Left lobe of liver (tissue), 2 donors: ENCODE data around the gene RFX1. TPM values are rescaled to one million over a fixed set of nuclear protein-coding genes. Genes with fewer than 3 reads are reported as not detected.
"Not testable (repeated sequence)": the region's sequence is repeated elsewhere in the genome, so short reads cannot be mapped to it uniquely, and the experiment has no call there.

Experiments used
- ATAC-seq: fragments of 200-7000 bp; cut with Tn5 transposase; one replicate; pipeline ENCODE4 v1.9.1; 2020; ENCODE audit warnings: mild to moderate bottlenecking, moderate library complexity
- DNase-seq: peaks from one replicate; pipeline ENCODE4 v3.0.0-alpha.2; 2020; ENCODE audit warnings: low spot score
- total RNA-seq: library from RNA; stranded (reverse); gene quantifications from one replicate; pipeline ENCODE4 v1.2.1, GENCODE V29; 2021
- donor health status: DM: no; HTN: no; CAD: no; lungs with moderate emphysema.
- donor health status: DM: no; HTN: yes; CAD: no.

Gene RFX1
- total RNA-seq: 7.0 TPM

- ATAC-seq: peak; percentile 76
- peak; percentile 100 for DNase-seq
Measured at GRCh38 chr19:14006085-14006765, at the start of gene RFX1. Gene RFX1, minus strand, starts transcription at chr19:14006320. Its CDS starts 12,477 bp downstream, at chr19:13993843.

- DNase-seq (no peak), ATAC-seq (no peak)
Measured at GRCh38 chr19:14055396-14055795, 49.3 kb upstream of the RFX1 start.

GRCh38 chr19:14054721-14055120, 48.6 kb upstream of the RFX1 start:
- DNase-seq (no peak), ATAC-seq (no peak)

DNA sequence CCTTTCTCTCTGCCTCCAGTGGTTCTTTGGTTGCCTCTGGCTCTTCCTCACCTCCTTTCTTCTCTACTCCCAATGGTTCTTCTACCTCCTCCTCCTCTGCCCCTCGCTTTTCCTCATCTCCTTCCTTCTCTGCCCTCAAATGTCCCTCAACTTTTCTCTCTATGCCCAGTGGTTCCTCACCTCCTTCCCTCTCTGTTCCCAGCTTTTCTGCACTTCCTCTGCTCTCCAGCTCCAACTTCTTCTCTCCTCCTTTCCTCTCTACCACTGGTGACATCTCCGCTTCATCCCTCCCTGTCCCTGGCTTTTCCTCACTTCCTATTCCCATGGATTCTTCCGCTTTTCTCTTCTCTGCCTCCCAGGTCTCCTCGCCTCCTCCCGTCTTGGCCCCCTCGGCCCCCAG, 48.0 kb upstream of the RFX1 start:
- ATAC-seq: no peak
- DNase-seq: no peak

DNA sequence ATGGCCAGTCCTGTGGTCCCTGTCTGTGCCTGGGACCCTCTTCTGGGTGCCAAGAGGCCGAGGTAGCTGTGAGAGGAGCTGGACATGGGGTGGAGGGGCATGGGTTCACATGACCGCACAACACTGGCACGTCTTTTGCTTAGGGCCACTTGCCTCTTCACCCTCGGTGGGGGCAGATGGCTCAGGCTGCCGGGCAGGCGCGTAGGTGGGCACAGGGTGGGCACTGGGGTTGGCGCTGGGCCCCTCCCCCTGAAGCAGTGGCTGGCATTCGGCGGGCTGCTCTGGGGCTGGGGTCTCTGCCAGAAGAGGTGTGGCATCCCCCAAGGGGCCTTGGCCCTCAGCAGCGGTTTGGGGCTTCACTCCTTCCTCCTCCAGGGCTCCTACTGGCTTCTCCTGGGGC, 47.4 kb upstream of the RFX1 start:
- ATAC-seq (no peak), DNase-seq (no peak)

DNA sequence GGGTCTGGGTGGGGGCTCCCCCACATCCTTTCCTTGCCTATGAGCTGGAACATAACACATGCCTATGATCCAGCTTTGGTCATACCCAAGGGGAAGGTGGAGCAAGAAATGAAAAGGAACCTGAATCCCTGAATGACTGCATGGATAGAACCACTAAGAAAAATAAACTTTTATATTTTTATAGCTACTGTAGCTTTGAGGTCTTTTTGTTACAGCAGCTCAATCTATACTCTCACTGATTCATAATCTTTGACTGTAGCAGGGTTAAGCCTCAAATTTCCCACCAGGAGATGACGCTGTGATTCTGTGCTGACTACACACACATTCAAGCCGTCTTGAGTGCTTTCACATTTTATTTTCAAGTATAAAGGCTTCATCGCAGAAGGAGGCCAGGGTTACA, 46.9 kb upstream of the RFX1 start:
- DNase-seq (no peak), ATAC-seq (no peak)

DNA sequence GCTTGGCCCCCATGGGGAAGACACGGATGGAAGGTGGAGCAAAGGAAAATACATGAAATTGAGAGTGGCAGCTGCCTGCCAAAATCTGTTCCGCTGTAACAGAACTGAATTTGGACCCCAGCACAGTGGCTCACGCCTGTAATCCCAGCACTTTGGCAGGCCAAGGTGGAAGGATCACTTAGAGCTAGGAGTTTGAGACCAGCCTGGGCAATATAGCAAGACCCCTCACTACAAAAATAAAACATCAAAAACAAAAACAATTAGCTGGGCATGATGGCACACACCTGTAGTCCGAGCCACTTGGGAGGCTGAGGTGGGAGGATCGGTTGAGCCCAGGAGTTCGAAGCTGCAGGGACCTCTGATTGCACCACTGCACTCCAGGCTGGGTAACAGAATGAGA, 46.4 kb upstream of the RFX1 start:
- DNase-seq: no peak

GRCh38 chr19:14051980-14052379, 45.9 kb upstream of the RFX1 start:
- ATAC-seq: no peak
- DNase-seq: no peak

More for the DNA sequence above, 46.4 kb upstream of the RFX1 start:
- ATAC-seq: no peak

- not testable (repeated sequence) for DNase-seq, ATAC-seq
Measured at GRCh38 chr19:14050961-14051360, 44.8 kb upstream of the RFX1 start.

- DNase-seq (no peak), ATAC-seq (no peak)
Measured at GRCh38 chr19:14050512-14050911, 44.4 kb upstream of the RFX1 start.

DNA sequence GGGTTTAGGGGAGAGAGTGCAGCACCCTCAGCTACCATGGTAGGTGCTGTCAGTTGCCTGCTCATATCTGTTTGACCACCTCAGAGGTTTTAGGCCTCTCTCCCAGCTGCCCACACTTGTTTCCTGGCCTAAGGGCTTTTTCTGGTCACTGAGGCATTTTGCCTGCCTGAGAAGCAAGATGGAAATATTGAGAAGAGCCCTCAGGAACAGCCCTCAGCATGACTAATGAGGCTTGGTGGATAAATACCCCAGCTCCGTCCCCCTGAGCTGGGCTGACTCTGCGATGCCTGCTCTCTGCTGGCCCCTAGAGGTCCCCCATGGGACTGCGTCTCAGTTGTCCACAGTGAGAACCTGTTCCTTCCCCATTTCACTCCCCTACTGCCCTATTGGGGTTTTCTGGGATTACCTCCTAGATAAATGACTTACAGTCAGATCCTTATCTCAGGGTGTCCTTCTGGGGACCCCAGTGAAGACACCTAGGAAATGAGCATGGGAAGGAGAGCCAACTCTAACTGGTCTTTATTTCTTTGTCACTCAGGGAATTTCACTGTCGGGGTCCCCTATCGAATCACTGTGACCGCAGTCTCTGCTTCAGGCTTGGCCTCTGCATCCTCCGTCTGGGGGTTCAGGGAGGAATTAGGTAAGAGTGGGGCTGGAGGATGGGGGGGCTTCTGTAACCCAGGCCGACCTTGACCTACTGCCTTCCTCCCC, 42.5 kb upstream of the RFX1 start:
- ATAC-seq: peak; percentile 89
- DNase-seq: no peak

DNA sequence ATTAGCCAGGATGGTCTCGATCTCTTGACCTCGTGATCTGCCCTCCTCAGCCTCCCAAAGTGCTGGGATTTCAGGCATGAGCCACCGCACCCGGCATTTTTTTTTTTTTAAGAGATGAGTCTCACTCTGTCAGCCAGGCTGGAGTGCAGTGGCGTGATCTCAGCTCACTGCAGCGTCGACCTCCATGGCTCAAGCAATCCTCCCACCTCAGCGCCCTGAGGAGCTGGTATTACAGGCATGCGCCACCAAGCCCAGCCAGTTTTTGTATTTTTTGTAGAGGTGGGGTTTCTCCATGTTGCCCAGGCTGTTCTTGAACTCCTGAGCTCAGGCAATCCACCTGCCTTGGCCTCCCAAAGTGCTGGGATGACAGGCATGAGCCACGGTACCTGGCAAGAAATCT, 41.7 kb upstream of the RFX1 start:
- ATAC-seq: not testable (repeated sequence)

DNA sequence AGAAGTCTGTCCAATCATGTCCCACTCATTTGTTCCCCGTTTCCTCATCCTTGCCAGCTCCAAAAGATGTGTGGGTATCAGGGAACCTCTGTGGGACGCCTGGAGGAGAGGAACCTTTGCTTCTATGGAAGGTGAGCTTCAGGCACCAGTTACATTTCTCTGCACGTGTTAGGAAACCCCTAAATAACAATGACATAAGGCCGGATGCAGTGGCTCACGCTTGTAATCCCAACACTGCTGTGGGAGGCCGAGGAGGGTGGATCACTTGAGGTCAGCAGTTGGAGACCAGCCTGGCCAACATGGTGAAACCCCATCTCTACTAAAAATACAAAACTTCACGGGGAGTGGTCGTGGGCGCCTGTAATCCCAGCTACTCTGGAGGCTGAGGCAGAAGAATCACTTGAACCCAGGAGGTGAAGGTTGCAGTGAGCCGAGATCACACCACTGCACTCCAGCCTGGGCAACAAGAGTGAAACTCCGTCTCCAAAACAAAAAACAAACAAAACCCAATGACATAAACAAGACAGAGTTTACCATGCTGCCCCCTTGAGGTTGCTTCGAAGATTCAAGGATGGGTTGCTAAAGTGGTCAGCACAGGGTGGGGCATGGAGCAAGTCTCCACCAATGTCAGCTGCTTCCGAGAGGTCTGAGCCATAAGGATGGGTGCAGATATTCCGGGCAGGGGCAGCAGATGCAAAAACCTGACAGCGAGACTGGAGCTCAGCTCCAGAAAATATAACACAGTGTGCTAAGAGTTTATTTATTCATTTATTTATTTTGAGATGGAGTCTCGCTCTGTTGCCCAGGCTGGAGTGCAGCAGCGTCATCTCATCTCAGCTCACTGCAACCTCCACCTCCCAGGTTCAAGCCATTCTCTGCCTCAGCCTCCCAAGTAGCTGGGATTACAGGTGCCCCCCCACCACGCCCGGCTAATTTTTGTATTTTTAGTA, 36.8 kb upstream of the RFX1 start:
- not testable (repeated sequence) for DNase-seq

More for the DNA sequence above, 41.7 kb upstream of the RFX1 start:
- not testable (repeated sequence) for DNase-seq

GRCh38 chr19:14039181-14039580, 33.1 kb upstream of the RFX1 start:
- ATAC-seq (no peak), DNase-seq (no peak)

More for the DNA sequence above, 36.8 kb upstream of the RFX1 start:
- peak; percentile 93 for ATAC-seq

- no peak for DNase-seq
- no peak for ATAC-seq
Measured at GRCh38 chr19:14035706-14036105, 29.6 kb upstream of the RFX1 start.

DNA sequence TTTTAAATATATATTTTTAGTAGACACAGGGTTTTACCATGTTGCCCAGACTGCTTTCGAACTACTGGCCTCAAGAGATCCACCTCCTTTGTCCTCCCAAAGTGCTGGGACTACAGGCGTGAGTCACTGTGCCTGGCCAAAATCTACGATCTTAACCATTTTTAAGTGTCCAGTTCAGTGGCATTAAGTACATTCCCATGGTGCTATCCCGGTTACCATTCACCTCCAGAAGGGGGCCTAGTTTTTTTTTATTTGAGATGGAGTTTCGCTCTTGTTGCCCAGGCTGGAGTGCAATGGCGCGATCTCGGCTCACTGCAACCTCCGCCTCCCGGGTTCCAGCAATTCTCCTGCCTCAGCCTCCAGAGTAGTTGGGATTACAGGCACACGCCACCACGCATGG, 29.0 kb upstream of the RFX1 start:
- not testable (repeated sequence) for ATAC-seq, DNase-seq

- DNase-seq (no peak), ATAC-seq (no peak)
Measured at GRCh38 chr19:14033946-14034345, 27.8 kb upstream of the RFX1 start.

DNA sequence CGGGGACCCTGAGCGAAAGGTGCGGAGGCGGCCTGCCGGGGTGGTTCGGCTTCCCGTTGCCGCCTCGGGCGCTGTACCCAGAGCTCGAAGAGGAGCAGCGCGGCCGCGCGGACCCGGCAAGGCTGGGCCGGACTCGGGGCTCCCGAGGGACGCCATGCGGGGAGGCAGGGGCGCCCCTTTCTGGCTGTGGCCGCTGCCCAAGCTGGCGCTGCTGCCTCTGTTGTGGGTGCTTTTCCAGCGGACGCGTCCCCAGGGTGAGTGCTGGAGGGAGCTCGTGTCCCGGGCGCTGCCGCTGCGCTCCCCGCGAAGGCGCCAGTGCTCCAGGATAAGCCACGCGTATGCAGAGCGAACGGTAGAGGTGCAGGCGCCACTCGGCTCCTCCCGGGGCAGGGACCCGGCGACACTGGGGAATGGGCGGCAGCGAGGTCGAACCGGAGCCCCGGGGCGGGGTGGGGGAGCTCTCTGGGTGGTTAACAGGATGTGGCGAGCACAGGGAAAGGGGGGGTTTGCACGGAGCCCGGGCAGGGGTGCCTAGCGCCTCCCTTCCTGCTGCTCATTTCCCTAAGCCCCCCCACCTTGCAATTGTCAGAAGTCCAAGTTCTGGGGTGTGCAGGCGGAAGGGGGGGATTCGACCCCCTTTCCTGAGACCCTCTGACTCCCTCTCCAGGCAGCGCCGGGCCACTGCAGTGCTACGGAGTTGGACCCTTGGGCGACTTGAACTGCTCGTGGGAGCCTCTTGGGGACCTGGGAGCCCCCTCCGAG, 25.8 kb upstream of the RFX1 start, which contains the start of gene IL27RA:
IL27RA (plus strand) TSS at position 44 of the 762 bp plus-strand sequence; CDS start at position 155, 111 bp downstream.
- ATAC-seq (peak; percentile 91), DNase-seq (peak; percentile 58)

DNA sequence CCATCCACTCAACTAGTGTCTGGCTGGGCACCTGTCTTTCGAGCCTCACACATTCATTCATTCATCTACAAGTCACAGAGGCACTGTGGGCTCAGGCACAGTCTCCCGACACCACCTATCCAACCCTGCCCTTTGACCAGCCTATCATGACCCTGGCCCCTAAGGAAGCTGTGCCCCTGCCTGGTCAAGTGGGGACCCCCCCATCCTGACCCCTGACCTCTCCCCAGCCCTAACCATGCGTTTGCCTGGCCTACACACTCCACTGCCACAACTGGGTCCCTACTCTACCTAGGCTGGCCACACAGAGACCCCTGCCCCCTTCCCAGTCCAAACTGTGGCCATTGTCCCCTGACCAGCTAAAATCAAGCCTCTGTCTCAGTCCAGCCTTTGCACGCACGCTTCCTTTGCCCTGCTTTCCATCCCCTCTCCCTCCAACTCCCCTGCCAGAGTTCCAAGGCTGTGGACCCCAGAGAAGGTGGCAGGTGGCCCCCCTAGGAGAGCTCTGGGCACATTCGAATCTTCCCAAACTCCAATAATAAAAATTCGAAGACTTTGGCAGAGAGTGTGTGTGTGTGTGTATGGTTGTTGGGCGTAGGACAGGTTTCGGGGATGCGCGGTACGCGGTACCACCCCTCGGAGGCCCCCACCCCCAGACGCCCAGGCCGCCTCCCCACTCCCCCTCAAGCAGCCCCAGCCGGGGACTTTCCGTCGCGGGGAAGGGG, 25.0 kb upstream of the RFX1 start:
- DNase-seq (no peak), ATAC-seq (no peak)

- DNase-seq (no peak), ATAC-seq (no peak)
Measured at GRCh38 chr19:14028901-14029300, 22.8 kb upstream of the RFX1 start.
